ENCODE measurements around the gene C19orf44. TPM values are rescaled to one million over a fixed set of nuclear protein-coding genes. Genes with fewer than 3 reads are reported as not detected.
A peak's percentile ranks its signal among the peaks of the same experiment; 100 is the strongest.

The C19orf44 gene
- total RNA-seq, 2 experiments from 2014 or later: 6.8 to 7.6 TPM

DNA sequence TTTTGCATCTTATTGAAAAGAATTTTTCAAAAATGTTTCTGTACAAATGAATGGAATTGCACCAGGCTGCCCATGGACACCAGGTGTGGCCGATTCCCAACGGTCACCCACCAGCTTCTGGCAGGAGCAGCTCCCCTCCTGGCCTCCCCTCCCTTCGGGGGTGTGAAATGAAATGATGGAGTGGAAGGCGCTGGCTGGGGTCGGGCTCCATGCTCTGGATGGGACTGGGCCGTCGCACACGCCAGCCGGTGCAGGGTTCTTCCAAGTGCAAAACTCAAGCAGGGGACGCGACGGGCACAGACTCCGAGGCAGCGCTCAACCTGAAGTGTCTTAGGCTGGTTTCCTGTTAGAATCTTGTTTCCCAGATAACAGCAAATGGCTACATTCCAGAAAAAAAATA lies 21.9 kb downstream of the C19orf44 start:
- ChIA-PET POLR2A (no interaction called here), CTCF (ENCODE audit: unreplicated experiment) (no interaction called here)
- Histone ChIP-seq H4K20me1 (ENCODE audit: insufficient read depth, low read length) (no peaks in the 10 kb centered on the region), H2AFZ (ENCODE audit: low read length) (no peak overlapping the region), H3K4me2 (ENCODE audit: low read length) (no peak overlapping the region), H3K27ac (ENCODE audit: low read depth, low read length, poor library complexity, severe bottlenecking) (no peak overlapping the region), H3K9me2 (ENCODE audit: insufficient read depth, low read length) (no peaks in the 10 kb centered on the region), H3K4me1 (ENCODE audit: insufficient read depth, low read length, poor library complexity, severe bottlenecking) (no peaks in the 10 kb centered on the region), H3K36me3 (ENCODE audit: insufficient read depth, low read length) (peaks cover 85% of the 10 kb centered on the region), H3K79me2 (ENCODE audit: insufficient read depth, low read depth, low read length) (no peaks in the 10 kb centered on the region), H3K4me3 (ENCODE audit: low read depth, low read length, poor library complexity, severe bottlenecking) (no peak overlapping the region), H3K9me3 (ENCODE audit: low read length) (no peaks in the 10 kb centered on the region)
- intact Hi-C loops (cut with micrococcal nuclease; ENCODE audit: unreplicated experiment): no loop called here
- TF ChIP-seq EZH2phosphoT487 (IDR thresholded peaks at IDR 0.05; ENCODE audit: borderline replicate concordance, low read depth, low read length): no peak
- TF ChIP-seq, protein P1, sequence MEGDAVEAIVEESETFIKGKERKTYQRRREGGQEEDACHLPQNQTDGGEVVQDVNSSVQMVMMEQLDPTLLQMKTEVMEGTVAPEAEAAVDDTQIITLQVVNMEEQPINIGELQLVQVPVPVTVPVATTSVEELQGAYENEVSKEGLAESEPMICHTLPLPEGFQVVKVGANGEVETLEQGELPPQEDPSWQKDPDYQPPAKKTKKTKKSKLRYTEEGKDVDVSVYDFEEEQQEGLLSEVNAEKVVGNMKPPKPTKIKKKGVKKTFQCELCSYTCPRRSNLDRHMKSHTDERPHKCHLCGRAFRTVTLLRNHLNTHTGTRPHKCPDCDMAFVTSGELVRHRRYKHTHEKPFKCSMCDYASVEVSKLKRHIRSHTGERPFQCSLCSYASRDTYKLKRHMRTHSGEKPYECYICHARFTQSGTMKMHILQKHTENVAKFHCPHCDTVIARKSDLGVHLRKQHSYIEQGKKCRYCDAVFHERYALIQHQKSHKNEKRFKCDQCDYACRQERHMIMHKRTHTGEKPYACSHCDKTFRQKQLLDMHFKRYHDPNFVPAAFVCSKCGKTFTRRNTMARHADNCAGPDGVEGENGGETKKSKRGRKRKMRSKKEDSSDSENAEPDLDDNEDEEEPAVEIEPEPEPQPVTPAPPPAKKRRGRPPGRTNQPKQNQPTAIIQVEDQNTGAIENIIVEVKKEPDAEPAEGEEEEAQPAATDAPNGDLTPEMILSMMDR (conservative IDR thresholded peaks at IDR 0.05; ENCODE audit: low read length): no peak
- BruUV-seq (replicated peaks): TSS peak; percentile 96
- DNase-seq (ENCODE audit: low spot score): no peak

DNA sequence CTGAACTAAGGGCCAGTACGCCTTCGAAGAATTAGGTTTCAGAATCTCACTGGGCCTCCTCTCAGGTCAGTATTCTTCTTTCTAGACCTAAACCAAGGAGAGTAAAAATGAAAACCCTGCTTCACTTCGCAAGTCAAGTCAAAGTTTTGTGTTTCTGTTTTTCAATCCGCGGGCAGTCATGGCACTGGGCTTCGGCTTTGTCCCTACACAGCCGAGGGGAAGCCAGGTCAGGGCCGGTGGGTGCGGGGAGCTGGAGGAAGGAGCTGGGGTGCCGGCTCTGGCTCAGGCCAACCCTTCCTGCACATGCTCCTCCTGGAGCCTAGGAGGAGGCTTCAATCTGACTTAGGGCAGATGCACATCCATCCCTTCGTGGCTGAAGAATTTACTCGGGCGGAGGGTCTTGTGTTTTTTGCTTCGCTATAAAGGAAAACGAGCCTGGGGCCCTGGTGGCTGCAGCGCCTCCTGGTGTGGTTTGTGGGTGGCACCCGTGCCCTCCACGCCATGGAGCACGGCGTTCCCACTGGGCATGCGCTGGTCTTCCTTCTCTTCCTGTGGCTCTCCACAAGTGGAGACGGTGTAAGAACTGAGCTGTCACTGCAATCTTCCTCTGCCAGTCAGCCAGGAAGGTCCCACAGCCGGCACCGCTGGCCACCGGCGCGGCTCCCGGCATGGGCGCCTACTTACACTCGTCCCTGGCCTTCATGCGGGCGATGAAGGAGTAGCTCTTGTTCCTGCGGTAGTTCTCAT lies 22.5 kb downstream of the C19orf44 start:
- H4K20me1 ChIP-seq (ENCODE audit: insufficient read depth, low read length): no peaks in the 10 kb centered on the region
- ChIA-PET POLR2A (no interaction called here), CTCF (ENCODE audit: unreplicated experiment) (no interaction called here)
- no peak for TF ChIP-seq EZH2phosphoT487 (IDR thresholded peaks at IDR 0.05; ENCODE audit: borderline replicate concordance, low read depth, low read length)
- TF ChIP-seq, protein P1 (conservative IDR thresholded peaks at IDR 0.05; ENCODE audit: low read length): 0 out of 2 replicates have a peak, but pooled peaks have one; percentile 22
- H2AFZ ChIP-seq (ENCODE audit: low read length): no peak overlapping the region
- no peaks in the 10 kb centered on the region for H3K4me1 ChIP-seq (ENCODE audit: insufficient read depth, low read length, poor library complexity, severe bottlenecking)
- H3K79me2 ChIP-seq (ENCODE audit: insufficient read depth, low read depth, low read length): no peaks in the 10 kb centered on the region
- H3K9me3 ChIP-seq (ENCODE audit: low read length): no peaks in the 10 kb centered on the region
- intact Hi-C loops (cut with micrococcal nuclease; ENCODE audit: unreplicated experiment): no loop called here
- no peak for DNase-seq (ENCODE audit: low spot score)
- H3K4me2 ChIP-seq (ENCODE audit: low read length): no peak overlapping the region
- peaks cover 91% of the 10 kb centered on the region for H3K36me3 ChIP-seq (ENCODE audit: insufficient read depth, low read length)
- no peaks in the 10 kb centered on the region for H3K9me2 ChIP-seq (ENCODE audit: insufficient read depth, low read length)
- H3K4me3 ChIP-seq (ENCODE audit: low read depth, low read length, poor library complexity, severe bottlenecking): no peak overlapping the region
- H3K27ac ChIP-seq (ENCODE audit: low read depth, low read length, poor library complexity, severe bottlenecking): no peak overlapping the region
- BruUV-seq (replicated peaks): no TSS peak

DNA sequence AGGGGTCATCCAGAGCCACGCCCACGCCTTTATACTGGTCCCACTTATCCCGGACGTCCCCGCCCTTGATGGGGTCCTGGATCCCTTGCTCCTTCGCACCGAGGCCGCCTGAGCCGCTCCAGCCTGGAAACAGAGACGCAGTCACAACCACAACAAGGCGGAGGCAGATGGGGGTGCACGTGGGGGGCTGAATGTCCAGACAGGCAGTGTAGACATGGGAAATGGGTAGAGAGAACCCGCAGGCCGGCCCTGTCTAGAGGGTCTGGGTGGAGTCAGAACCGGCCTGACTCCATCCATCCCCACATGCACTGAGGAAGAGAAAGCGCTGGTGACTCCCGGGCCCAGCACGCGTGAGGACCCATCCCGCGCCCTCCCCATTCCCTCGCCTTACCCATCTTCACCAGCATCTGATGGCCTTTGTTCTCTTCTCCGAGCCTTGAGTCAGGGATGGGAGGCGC lies 23.1 kb downstream of the C19orf44 start:
- no peaks in the 10 kb centered on the region for H4K20me1 ChIP-seq (ENCODE audit: insufficient read depth, low read length)
- H3K36me3 ChIP-seq (ENCODE audit: insufficient read depth, low read length): peaks cover 97% of the 10 kb centered on the region
- no peak for DNase-seq (ENCODE audit: low spot score)
- H3K79me2 ChIP-seq (ENCODE audit: insufficient read depth, low read depth, low read length): no peaks in the 10 kb centered on the region
- H2AFZ ChIP-seq (ENCODE audit: low read length): no peak overlapping the region
- no peaks in the 10 kb centered on the region for H3K9me2 ChIP-seq (ENCODE audit: insufficient read depth, low read length)
- H3K4me2 ChIP-seq (ENCODE audit: low read length): no peak overlapping the region
- no peaks in the 10 kb centered on the region for H3K9me3 ChIP-seq (ENCODE audit: low read length)
- CTCF ChIA-PET (ENCODE audit: unreplicated experiment): no interaction called here
- TF ChIP-seq, protein P1 (conservative IDR thresholded peaks at IDR 0.05; ENCODE audit: low read length): no peak
- TF ChIP-seq EZH2phosphoT487 (IDR thresholded peaks at IDR 0.05; ENCODE audit: borderline replicate concordance, low read depth, low read length): no peak
- intact Hi-C loops (cut with micrococcal nuclease; ENCODE audit: unreplicated experiment): no loop called here
- no peak overlapping the region for H3K4me3 ChIP-seq (ENCODE audit: low read depth, low read length, poor library complexity, severe bottlenecking)
- H3K4me1 ChIP-seq (ENCODE audit: insufficient read depth, low read length, poor library complexity, severe bottlenecking): no peaks in the 10 kb centered on the region
- BruUV-seq (replicated peaks): no TSS peak
- POLR2A ChIA-PET: no interaction called here
- H3K27ac ChIP-seq (ENCODE audit: low read depth, low read length, poor library complexity, severe bottlenecking): no peak overlapping the region
